ENCODE results near the gene GNB1L. TPM values are rescaled to one million over a fixed set of nuclear protein-coding genes. Genes with fewer than 3 reads are reported as not detected.

Gene GNB1L
- total and polyA plus RNA-seq, 7 donors = 2.5 to 15.0 (median 5.3) TPM

GRCh38 chr22:19882446-19883381 lies 28.0 kb upstream of the GNB1L start:
- intact Hi-C loops (cut with DNase I) = no loop called here
- Histone ChIP-seq H3K27me3 (no peaks in the 10 kb centered on the region), H3K4me3 (no peak overlapping the region), H3K9me3 (no peaks in the 10 kb centered on the region), H3K36me3 (peaks cover 0 to 12% (median 10%) of the 10 kb centered on the region in 4 donors), H3K4me1 (peaks cover 0 to 42% (median 31%) of the 10 kb centered on the region in 4 donors), H3K27ac (peak overlapping the region; percentile 13 to 66 (median 58))
- DNase-seq = peak; percentile 51
- 92 to 95% methylated on average over 26 of the region's 26 CpGs for WGBS, 2 donors
- TF ChIP-seq CTCF (IDR thresholded peaks at IDR 0.05) (no peak), POLR2AphosphoS5 (IDR thresholded peaks at IDR 0.05) (no peak), POLR2A (IDR thresholded peaks at IDR 0.05) (no peak), EP300 (IDR thresholded peaks at IDR 0.05) (no peak)

DNA sequence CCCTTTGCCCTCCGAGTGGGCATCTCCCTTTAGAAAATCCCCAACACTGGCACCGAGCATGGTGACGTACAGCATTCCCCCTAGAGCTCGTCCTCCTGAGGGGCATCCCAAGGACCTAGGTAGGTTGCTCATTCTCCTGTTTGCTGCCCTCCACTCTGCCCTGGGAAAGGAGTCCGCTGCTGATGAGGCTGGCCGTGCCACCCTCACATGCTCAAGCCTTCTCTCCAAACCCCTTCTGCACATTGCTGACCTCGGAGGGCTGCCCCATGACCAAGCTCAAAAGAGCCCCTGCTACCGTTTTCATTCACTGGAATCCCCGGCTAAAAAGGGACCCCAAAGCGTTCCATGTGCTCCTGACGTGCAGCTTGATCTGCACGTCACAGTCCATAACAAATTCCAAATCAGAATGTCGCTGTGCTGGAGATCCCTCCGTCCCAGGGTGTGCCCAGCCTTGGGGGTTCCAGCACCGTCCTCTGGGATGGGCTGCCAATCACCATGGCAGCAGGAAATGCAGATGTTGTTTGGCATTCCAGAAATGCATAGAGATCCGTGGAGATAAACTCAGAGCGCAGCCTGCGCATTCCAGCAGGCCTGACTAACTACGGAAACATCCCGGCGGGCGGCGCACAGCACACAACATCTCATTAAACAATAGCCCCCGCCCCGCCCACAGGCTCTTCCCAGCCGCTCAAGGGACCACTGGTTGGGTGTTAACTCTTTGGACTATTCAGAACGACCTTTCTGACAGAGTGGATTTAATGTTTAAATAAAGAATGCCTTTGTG lies 26.3 kb upstream of the GNB1L start:
- peak overlapping the region; percentile 13 to 66 (median 58) for H3K27ac ChIP-seq
- 78 to 83% methylated on average over 27 of the region's 27 CpGs for WGBS, 2 donors
- intact Hi-C loops (cut with DNase I) = loop anchor here (2.0 kb wide), 1 partner anchor 26 kb away; the partner anchor contains the start of genes GNB1L and RTL10
- H3K36me3 ChIP-seq = peaks cover 0 to 18% (median 9%) of the 10 kb centered on the region in 4 donors
- H3K27me3 ChIP-seq = no peaks in the 10 kb centered on the region
- peak; percentile 74 for DNase-seq
- no peak for TF ChIP-seq CTCF (IDR thresholded peaks at IDR 0.05)
- TF ChIP-seq POLR2A (IDR thresholded peaks at IDR 0.05) = no peak
- peak in 1 of 4 donors; percentile 35 for TF ChIP-seq POLR2AphosphoS5 (IDR thresholded peaks at IDR 0.05)
- H3K4me3 ChIP-seq = peak overlapping the region in 3 of 4 donors; percentile 8 to 26 (median 24)
- no peaks in the 10 kb centered on the region for H3K9me3 ChIP-seq
- H3K4me1 ChIP-seq = peaks cover 0 to 42% (median 31%) of the 10 kb centered on the region in 4 donors

GRCh38 chr22:19879992-19880785 lies 25.5 kb upstream of the GNB1L start:
- WGBS, 2 donors = 94% methylated on average over 34 of the region's 34 CpGs
- TF ChIP-seq CTCF (IDR thresholded peaks at IDR 0.05) (no peak), POLR2A (IDR thresholded peaks at IDR 0.05) (no peak), EP300 (IDR thresholded peaks at IDR 0.05) (no peak), POLR2AphosphoS5 (IDR thresholded peaks at IDR 0.05) (no peak)
- intact Hi-C loops (cut with DNase I) = loop anchor here (2.0 kb wide), 1 partner anchor 25 kb away; the partner anchor contains the start of genes GNB1L and RTL10
- no peaks in the 10 kb centered on the region for H3K27me3 ChIP-seq
- peak overlapping the region in 3 of 4 donors; percentile 8 to 26 (median 24) for H3K4me3 ChIP-seq
- H3K36me3 ChIP-seq = peaks cover 0 to 21% (median 9%) of the 10 kb centered on the region in 4 donors
- peak overlapping the region in 3 of 4 donors; percentile 54 to 66 (median 63) for H3K27ac ChIP-seq
- no peaks in the 10 kb centered on the region for H3K9me3 ChIP-seq
- DNase-seq = peak; percentile 56
- peaks cover 0 to 44% (median 32%) of the 10 kb centered on the region in 4 donors for H3K4me1 ChIP-seq

DNA sequence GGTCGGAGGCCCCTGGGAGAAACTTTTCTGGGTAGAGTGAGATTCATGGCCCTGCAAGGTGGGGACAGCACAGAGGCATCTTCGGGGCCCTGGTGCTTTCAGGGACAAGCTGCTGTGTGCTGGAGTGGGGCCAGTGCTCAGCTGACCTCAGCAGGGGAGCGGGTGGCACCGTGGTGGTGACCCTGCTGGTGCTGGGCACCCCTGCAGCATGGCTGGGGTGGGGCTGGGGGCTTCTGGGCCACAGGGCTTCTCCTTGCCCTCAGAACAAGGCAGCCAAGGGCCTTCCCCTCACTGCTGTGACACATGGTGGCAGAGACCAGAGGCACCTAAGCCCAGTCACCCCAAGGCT lies 24.9 kb upstream of the GNB1L start:
- Histone ChIP-seq H3K4me1 (peaks cover 0 to 49% (median 35%) of the 10 kb centered on the region in 4 donors), H3K36me3 (peaks cover 0 to 25% (median 9%) of the 10 kb centered on the region in 4 donors), H3K27ac (peak overlapping the region in 1 of 4 donors; percentile 13), H3K27me3 (no peaks in the 10 kb centered on the region), H3K9me3 (no peaks in the 10 kb centered on the region), H3K4me3 (no peak overlapping the region)
- DNase-seq = no peak
- TF ChIP-seq EP300 (IDR thresholded peaks at IDR 0.05) = no peak
- TF ChIP-seq POLR2A (IDR thresholded peaks at IDR 0.05) = no peak
- TF ChIP-seq CTCF (IDR thresholded peaks at IDR 0.05) = no peak
- TF ChIP-seq POLR2AphosphoS5 (IDR thresholded peaks at IDR 0.05) = no peak
- intact Hi-C loops (cut with DNase I) = no loop called here
- 77 to 83% methylated on average over 4 of the region's 4 CpGs for WGBS, 2 donors
